ENCODE data around the gene ATXN7L2. TPM values are rescaled to one million over a fixed set of nuclear protein-coding genes. Genes with fewer than 3 reads are reported as not detected.

Gene ATXN7L2
- total RNA-seq, 3 donors from 2014 or later = 2.5 to 4.4 (median 3.5) TPM

DNA sequence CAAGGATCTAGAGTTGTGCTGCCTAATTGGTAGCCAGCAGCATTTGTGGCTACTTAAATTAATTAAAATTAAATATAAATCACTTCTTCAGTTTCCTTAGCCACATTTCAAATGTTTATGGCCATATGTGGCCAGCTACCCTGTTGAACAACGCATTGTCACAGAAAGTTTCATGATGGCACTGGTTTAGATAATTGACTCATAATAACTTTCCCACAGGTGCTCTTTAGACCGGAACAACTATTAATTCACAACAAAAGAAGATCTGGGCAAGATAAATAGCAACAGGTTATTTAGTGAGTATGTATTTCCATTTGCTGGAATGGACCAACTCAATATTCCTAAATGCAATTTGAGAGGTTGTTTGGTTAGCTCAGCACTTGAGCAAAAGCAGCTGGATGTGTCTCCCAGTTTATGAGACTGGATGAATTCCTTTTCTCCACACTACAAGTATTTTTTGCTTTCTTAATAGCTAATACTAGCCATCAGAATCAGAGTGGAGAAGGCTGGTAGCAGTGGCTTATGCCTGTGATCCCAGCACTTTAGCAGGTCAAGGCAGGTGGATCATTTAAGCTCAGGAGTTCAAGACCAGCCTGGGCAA, 29.5 kb downstream of the ATXN7L2 start:
- no peaks in the 10 kb centered on the region for H3K4me1 ChIP-seq (ENCODE audit: low read depth)
- H3K4me3 ChIP-seq = no peak overlapping the region
- ATAC-seq = no peak
- intact Hi-C loops (cut with DNase I, micrococcal nuclease) = no loop called here
- no peaks in the 10 kb centered on the region for H3K9me3 ChIP-seq
- H3K36me3 ChIP-seq (ENCODE audit: low read depth) = no peaks in the 10 kb centered on the region
- DNase-seq = no peak
- TF ChIP-seq, protein P1, sequence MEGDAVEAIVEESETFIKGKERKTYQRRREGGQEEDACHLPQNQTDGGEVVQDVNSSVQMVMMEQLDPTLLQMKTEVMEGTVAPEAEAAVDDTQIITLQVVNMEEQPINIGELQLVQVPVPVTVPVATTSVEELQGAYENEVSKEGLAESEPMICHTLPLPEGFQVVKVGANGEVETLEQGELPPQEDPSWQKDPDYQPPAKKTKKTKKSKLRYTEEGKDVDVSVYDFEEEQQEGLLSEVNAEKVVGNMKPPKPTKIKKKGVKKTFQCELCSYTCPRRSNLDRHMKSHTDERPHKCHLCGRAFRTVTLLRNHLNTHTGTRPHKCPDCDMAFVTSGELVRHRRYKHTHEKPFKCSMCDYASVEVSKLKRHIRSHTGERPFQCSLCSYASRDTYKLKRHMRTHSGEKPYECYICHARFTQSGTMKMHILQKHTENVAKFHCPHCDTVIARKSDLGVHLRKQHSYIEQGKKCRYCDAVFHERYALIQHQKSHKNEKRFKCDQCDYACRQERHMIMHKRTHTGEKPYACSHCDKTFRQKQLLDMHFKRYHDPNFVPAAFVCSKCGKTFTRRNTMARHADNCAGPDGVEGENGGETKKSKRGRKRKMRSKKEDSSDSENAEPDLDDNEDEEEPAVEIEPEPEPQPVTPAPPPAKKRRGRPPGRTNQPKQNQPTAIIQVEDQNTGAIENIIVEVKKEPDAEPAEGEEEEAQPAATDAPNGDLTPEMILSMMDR (IDR thresholded peaks at IDR 0.05) = no peak

DNA sequence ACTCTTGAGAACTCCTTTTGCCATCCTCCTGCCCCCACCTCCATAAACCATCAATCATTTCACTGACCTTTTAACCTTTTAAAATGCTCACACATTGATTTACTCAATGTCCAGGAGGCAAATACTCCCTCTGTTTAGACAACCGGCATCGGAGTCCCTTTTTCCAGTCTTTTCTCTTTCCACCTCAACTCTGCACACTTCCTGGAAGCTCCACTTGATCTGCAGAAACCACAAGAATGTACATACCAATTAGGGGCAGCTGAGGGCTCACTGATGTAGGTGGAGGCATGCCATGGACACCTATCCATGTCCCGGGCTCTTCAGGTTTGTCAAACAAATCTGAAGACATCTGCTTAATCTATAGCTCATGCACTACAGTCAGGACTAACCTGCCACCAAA, 31.1 kb downstream of the ATXN7L2 start:
- Histone ChIP-seq H3K4me3 (no peak overlapping the region), H3K36me3 (ENCODE audit: low read depth) (no peaks in the 10 kb centered on the region), H3K4me1 (ENCODE audit: low read depth) (no peaks in the 10 kb centered on the region), H3K9me3 (no peaks in the 10 kb centered on the region)
- no peak for DNase-seq
- no peak for ATAC-seq
- TF ChIP-seq, protein P1 (IDR thresholded peaks at IDR 0.05) = no peak
- intact Hi-C loops (cut with DNase I, micrococcal nuclease) = no loop called here

DNA sequence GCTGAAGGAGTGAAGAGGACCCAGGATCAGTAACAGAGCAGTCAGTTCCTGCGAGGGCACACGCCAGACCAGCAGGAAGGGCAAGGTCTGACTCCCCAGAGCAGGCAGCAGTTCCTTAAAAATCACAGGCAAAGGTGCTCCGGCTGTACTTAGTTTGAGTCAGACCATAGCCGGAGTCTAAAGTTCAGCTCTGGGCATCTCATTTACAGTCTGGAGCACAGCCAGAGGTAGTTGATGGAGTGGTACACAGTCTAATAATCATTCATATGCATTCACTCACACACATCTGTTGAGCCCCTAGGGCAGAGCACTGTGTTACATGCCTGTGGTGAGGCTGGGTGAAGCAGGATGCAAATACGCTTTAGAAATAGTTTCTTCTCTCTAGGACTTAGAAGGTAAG, 33.2 kb downstream of the ATXN7L2 start:
- Histone ChIP-seq H3K36me3 (ENCODE audit: low read depth) (no peaks in the 10 kb centered on the region), H3K4me3 (no peak overlapping the region), H3K9me3 (no peaks in the 10 kb centered on the region), H3K4me1 (ENCODE audit: low read depth) (no peaks in the 10 kb centered on the region)
- intact Hi-C loops (cut with DNase I, micrococcal nuclease) = no loop called here
- DNase-seq (peak in 2 of 3 donors; percentile 48 to 53), ATAC-seq (peak; percentile 98)
- TF ChIP-seq, protein P1 (IDR thresholded peaks at IDR 0.05) = no peak

DNA sequence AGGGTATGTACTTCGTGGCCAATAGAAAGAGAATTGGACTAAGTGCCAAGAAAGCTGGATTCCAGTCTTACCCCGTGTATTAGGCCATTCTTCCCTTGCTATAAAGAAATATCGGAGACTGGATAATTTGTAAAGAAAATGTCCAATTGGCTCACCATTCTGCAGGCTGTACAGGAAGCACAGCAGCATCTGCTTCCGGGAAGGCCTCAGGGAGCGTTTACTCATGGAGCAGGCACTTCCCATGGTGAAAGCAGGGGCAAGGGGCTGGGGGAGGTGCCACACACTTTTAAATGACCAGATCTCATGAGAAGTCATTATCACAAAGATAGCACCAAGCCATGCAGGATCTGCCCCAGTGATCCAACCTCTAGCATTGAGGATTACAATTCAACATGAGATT, 33.6 kb downstream of the ATXN7L2 start:
- H3K36me3 ChIP-seq (ENCODE audit: low read depth) = no peaks in the 10 kb centered on the region
- TF ChIP-seq, protein P1 (IDR thresholded peaks at IDR 0.05) = no peak
- H3K9me3 ChIP-seq = no peaks in the 10 kb centered on the region
- intact Hi-C loops (cut with DNase I, micrococcal nuclease) = no loop called here
- no peaks in the 10 kb centered on the region for H3K4me1 ChIP-seq (ENCODE audit: low read depth)
- ATAC-seq (no peak), DNase-seq (no peak)
- no peak overlapping the region for H3K4me3 ChIP-seq

DNA sequence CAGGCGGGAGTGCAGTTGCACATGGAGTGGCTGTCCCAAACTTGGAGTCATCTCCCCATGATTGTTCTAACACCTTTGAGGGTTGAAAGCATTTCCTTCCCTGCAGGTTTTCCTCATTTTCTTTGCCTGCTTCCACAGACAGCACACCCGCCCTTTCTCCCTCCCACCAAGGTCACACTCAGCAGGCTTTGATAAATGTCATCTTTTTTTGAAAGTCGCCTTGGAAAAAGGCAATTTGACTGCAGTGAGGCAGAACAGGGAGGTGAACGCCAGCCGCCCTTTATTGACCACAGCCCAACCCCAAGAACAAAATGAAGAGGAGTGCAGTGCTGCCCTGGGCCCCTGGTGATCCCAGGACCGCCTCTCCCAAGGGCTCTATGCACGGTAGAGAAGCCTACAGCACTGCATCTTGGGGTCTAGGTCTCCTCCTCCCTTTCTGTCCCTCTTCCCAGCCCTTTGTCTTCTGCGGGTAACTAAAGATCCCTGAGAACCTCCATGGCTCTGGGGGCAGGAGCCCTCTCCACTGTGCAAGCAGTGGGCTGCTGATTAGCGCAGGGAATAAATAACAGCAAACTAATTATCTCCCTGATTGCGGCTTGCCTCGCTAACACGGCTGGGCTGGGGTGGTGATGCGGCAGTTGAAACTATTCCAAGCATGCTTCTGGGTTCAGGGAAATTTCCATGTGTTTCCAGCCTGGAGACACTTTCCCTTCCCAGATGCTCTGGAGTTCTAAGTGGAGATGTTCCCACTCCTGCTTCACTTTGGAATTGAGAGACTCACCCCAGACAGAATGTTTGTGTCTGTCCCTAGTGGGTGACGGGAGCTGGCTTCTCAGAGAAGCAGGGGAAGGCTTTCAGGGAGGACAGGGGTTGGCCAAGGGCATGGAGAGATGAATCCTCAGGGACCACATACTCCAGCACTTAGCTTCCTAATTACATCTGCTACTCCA, 37.6 kb downstream of the ATXN7L2 start:
- H3K36me3 ChIP-seq (ENCODE audit: low read depth) = no peaks in the 10 kb centered on the region
- TF ChIP-seq, protein P1 (IDR thresholded peaks at IDR 0.05) = no peak
- DNase-seq (no peak), ATAC-seq (no peak)
- H3K4me3 ChIP-seq = no peak overlapping the region
- H3K4me1 ChIP-seq (ENCODE audit: low read depth) = no peaks in the 10 kb centered on the region
- intact Hi-C loops (cut with DNase I, micrococcal nuclease) = no loop called here
- no peaks in the 10 kb centered on the region for H3K9me3 ChIP-seq

Data from mucosa of descending colon (tissue), 3 donors.